Bronchial smooth muscle cell (primary cell): ENCODE measurements around the gene TBC1D3C. TPM values are rescaled to one million over a fixed set of nuclear protein-coding genes. Genes with fewer than 3 reads are reported as not detected.

Source experiments
- total RNA-seq: library from RNA; depleted of rRNA; stranded (reverse); fragments of >200 nt; gene quantifications from 2 replicates; pipeline ENCODE4 v1.2.1, GENCODE V29; 2014

TBC1D3C gene
- total RNA-seq, result 1.5 TPM in 1 of 2 replicates, not detected in the other

DNA sequence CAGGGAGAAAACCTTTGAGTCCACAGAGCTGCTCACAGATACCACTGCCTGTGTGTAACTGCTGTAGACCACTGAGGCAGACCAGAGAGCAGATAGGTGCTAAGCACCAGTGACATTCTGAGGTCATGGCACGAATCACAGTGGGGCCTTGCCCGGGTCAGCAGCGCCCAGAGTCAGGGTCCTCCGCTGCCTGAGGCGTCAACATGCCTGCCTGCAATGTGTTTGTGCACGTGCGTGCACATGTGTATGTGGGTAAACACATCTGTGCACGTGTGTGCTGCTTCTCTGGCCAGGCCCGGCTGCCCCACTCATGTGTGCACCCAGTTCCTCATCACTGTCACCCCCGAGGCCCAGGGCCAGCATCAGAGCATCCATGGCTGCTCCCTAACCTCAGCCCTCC, at the start of gene TBC1D3C:
TSS of gene TBC1D3C (minus strand) at position 101 of the 400 bp plus-strand sequence. CDS start 1,568 bp downstream, outside the sequence.

Other genes with a start within 250 kb of the TBC1D3C start
- gene TBC1D3K, start 144.2 kb downstream of the TBC1D3C start, total RNA-seq, result not detected in 2 replicates
- gene TBC1D3L, start 79.6 kb downstream of the TBC1D3C start, total RNA-seq, result 2.4 and 4.4 TPM in 2 replicates
- gene TBC1D3D, start 64.7 kb downstream of the TBC1D3C start, total RNA-seq, result 0.16 and 0.94 TPM in 2 replicates
- not detected in 2 replicates for gene TBC1D3E, start 59.3 kb upstream of the TBC1D3C start, total RNA-seq
- gene TBC1D3, start 123.9 kb upstream of the TBC1D3C start, total RNA-seq, result not detected in 2 replicates
- gene MRPL45, start 228.5 kb upstream of the TBC1D3C start, total RNA-seq, result 31.5 and 32.5 TPM in 2 replicates